ENCODE measurements around the gene NSUN3.

- TF ChIP-seq CTCF (conservative IDR thresholded peaks at IDR 0.05; ENCODE audit: low read depth, low read length) (no peak), SMC3 (IDR thresholded peaks at IDR 0.05; ENCODE audit: low read depth, low read length) (no peak), RCOR1 (IDR thresholded peaks at IDR 0.05; ENCODE audit: insufficient replicate concordance, low read length) (no peak), CHD1 (IDR thresholded peaks at IDR 0.05; ENCODE audit: low read depth, low read length) (no peak), RFX5 (IDR thresholded peaks at IDR 0.05; ENCODE audit: low read depth, low read length) (no peak)
These were observed 73.3 kb downstream of the NSUN3 start for GRCh38 chr3:94136133-94136532.
